LNCaP clone FGC (cell line): Measurements from ENCODE around the gene ADRA1B.
A peak's percentile ranks its signal among the peaks of the same experiment; 100 is the strongest.

Experiments
- DNase-seq: peaks from one replicate; pipeline ENCODE4 v3.0.0-alpha.2; 2011; ENCODE audit warnings: low read depth
- H3K4me3 ChIP-seq: 2 replicates; pipeline ENCODE4 v1.5.1; 2011; ENCODE audit warnings: mild to moderate bottlenecking, low read depth, low read length, control low read depth
- CTCF ChIP-seq: IDR thresholded peaks from 2 replicates; pipeline ENCODE4 v1.5.1; 2012; ENCODE audit warnings: mild to moderate bottlenecking; ENCODE audit not compliant: control insufficient read depth, insufficient read depth; ENCODE audit errors: extremely low read depth

Gene ADRA1B

GRCh38 chr5:159975462-159976019, 59.3 kb downstream of the ADRA1B start:
- DNase-seq: no peak
- TF ChIP-seq CTCF: no peak
- no peak overlapping the region for H3K4me3 ChIP-seq

- no peak for TF ChIP-seq CTCF
- DNase-seq: no peak
- no peak overlapping the region for H3K4me3 ChIP-seq
Observed at GRCh38 chr5:159976921-159977320, 60.6 kb downstream of the ADRA1B start.

- no peak for TF ChIP-seq CTCF
- no peak overlapping the region for H3K4me3 ChIP-seq
- no peak for DNase-seq
Observed at GRCh38 chr5:159978358-159978757, 62.1 kb downstream of the ADRA1B start.

- no peak overlapping the region for H3K4me3 ChIP-seq
- no peak for DNase-seq
- no peak for TF ChIP-seq CTCF
Observed at GRCh38 chr5:159982421-159983173, 66.3 kb downstream of the ADRA1B start.

- H3K4me3 ChIP-seq: peak overlapping the region; percentile 51
- TF ChIP-seq CTCF: peak; percentile 97
- peak; percentile 71 for DNase-seq
Observed at GRCh38 chr5:159987031-159987674, 70.9 kb downstream of the ADRA1B start.

- TF ChIP-seq CTCF: peak; percentile 28; the same call in 1 of the 2 replicates
- no peak overlapping the region for H3K4me3 ChIP-seq
- DNase-seq: no peak
Observed at GRCh38 chr5:159990506-159990905, 74.2 kb downstream of the ADRA1B start.
